Esophagus muscularis mucosa (tissue), 4 donors: Measurements from ENCODE around the gene UPK1B. TPM values are rescaled to one million over a fixed set of nuclear protein-coding genes. Genes with fewer than 3 reads are reported as not detected.

Experiments used
- DNase-seq: peaks from one replicate; pipeline ENCODE4 v3.0.0-alpha.2; 2017; ENCODE audit errors: extremely low spot score
- H3K27ac ChIP-seq, 4 donors: fragments of 200-600 bp; sonication (generic); replicated peaks in 1 of 4; 1 replicate in 3 of 4; 2 replicates in 1 of 4; pipeline ENCODE4 v1.5.1; 2016 to 2019; ENCODE audit warnings: mild to moderate bottlenecking in 1 of 4
- H3K27me3 ChIP-seq, 4 donors: fragments of 200-600 bp; sonication (generic); one replicate each; pipeline versions ENCODE4 v1.5.1 to v1.6.0; 2016 to 2019
- H3K36me3 ChIP-seq, 4 donors: fragments of 200-600 bp; sonication (generic); one replicate each; pipeline ENCODE4 v1.5.1; 2016 to 2019
- H3K4me1 ChIP-seq, 4 donors: fragments of 200-600 bp; sonication (generic); one replicate each; pipeline ENCODE4 v1.5.1; 2016 to 2019
- H3K4me3 ChIP-seq, 4 donors: fragments of 200-600 bp; sonication (generic); 1 replicate in 2 of 4; 2 replicates in 2 of 4; pipeline ENCODE4 v1.5.1; 2016 to 2019; ENCODE audit warnings: mild to moderate bottlenecking in 4 of 4, moderate library complexity in 1 of 4
- H3K9me3 ChIP-seq, 4 donors: fragments of 200-600 bp; sonication (generic); 1 replicate in 3 of 4; 2 replicates in 1 of 4; pipeline ENCODE4 v1.5.1; 2016 to 2019
- EP300 ChIP-seq: sonication (generic); formaldehyde crosslinking; IDR thresholded peaks from one replicate; pipeline ENCODE4 v1.6.1; 2017; ENCODE audit warnings: antibody characterized with exemption
- POLR2A ChIP-seq: fragments of 450-650 bp; IDR thresholded peaks from one replicate; pipeline ENCODE4 v1.6.1; 2017; ENCODE audit warnings: antibody characterized with exemption, moderate library complexity, mild to moderate bottlenecking, low read depth
- POLR2AphosphoS5 ChIP-seq, 2 donors: sonication (generic); formaldehyde crosslinking; IDR thresholded peaks; one replicate each; pipeline ENCODE4 v1.6.1; 2017; ENCODE audit warnings: antibody characterized with exemption in 2 of 2
- WGBS: methylation state at CpG from one replicate; pipeline ENCODE4 v1.1.5; 2018; 5-methylcytosine and 5-hydroxymethylcytosine counted together
- intact Hi-C: fragments of 100-400 bp; cut with DNase I; formaldehyde crosslinking; loops from one replicate; pipeline ENCODE4 v1.15.1; 2023
- total RNA-seq, 4 donors: library from RNA; depleted of rRNA; stranded (reverse); fragments of >200 nt; gene quantifications; one replicate each; pipeline versions ENCODE4 v1.1.0 to v1.2.1, GENCODE V29; 2016
- TF ChIP-seq, protein P1 (sequence below), 3 experiments: fragments of 200-600 bp in 2 of 3; fragments of 450-650 bp in 1 of 3; sonication (generic) in 2 of 3; IDR thresholded peaks; one replicate each; pipeline ENCODE4 v1.5.1; 2017 to 2019; ENCODE audit warnings: antibody characterized with exemption in 3 of 3, mild to moderate bottlenecking in 2 of 3, moderate library complexity in 1 of 3

UPK1B gene
- total RNA-seq, 4 donors from 2014 or later: not detected

DNA sequence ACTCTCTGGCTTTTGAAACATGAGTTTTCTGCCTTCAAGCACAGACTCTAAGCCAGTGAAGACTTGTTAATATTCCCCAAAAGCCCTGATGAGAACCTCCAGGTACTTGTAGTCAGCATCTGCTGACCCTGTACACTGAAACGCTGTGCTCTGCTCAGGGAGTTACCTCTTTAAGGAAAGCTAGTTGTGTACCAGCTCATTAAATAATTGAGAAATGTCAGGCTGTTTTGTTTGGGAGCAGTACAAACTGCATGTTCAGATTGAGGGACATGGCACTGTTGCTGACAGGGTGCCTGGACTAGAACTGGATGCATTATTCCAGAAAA is 21.7 kb downstream of the UPK1B start:
- 77% methylated on average over 1 of the region's 1 CpG for WGBS

GRCh38 chr3:119195911-119196310 is 22.5 kb downstream of the UPK1B start:
- H3K4me3 ChIP-seq: no peak overlapping the region
- H3K27me3 ChIP-seq: no peaks in the 10 kb centered on the region
- H3K9me3 ChIP-seq: no peaks in the 10 kb centered on the region
- TF ChIP-seq, protein P1, sequence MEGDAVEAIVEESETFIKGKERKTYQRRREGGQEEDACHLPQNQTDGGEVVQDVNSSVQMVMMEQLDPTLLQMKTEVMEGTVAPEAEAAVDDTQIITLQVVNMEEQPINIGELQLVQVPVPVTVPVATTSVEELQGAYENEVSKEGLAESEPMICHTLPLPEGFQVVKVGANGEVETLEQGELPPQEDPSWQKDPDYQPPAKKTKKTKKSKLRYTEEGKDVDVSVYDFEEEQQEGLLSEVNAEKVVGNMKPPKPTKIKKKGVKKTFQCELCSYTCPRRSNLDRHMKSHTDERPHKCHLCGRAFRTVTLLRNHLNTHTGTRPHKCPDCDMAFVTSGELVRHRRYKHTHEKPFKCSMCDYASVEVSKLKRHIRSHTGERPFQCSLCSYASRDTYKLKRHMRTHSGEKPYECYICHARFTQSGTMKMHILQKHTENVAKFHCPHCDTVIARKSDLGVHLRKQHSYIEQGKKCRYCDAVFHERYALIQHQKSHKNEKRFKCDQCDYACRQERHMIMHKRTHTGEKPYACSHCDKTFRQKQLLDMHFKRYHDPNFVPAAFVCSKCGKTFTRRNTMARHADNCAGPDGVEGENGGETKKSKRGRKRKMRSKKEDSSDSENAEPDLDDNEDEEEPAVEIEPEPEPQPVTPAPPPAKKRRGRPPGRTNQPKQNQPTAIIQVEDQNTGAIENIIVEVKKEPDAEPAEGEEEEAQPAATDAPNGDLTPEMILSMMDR (IDR thresholded peaks at IDR 0.05): no peak
- TF ChIP-seq EP300 (no peak), POLR2A (no peak), POLR2AphosphoS5 (IDR thresholded peaks at IDR 0.05) (no peak)
- H3K4me1 ChIP-seq: no peaks in the 10 kb centered on the region
- H3K36me3 ChIP-seq: no peaks in the 10 kb centered on the region
- peak; percentile 21 for DNase-seq
- H3K27ac ChIP-seq: no peak overlapping the region
- intact Hi-C loops: no loop called here
- WGBS: 73% methylated on average over 1 of the region's 1 CpG

More for the DNA sequence above, 21.7 kb downstream of the UPK1B start:
- Histone ChIP-seq H3K4me3 (no peak overlapping the region), H3K36me3 (no peaks in the 10 kb centered on the region), H3K27me3 (no peaks in the 10 kb centered on the region), H3K27ac (no peak overlapping the region), H3K9me3 (no peaks in the 10 kb centered on the region), H3K4me1 (no peaks in the 10 kb centered on the region)
- DNase-seq: peak; percentile 24
- TF ChIP-seq POLR2A (no peak), EP300 (no peak), POLR2AphosphoS5 (IDR thresholded peaks at IDR 0.05) (no peak)
- TF ChIP-seq, protein P1 (IDR thresholded peaks at IDR 0.05): no peak
- intact Hi-C loops: no loop called here

DNA sequence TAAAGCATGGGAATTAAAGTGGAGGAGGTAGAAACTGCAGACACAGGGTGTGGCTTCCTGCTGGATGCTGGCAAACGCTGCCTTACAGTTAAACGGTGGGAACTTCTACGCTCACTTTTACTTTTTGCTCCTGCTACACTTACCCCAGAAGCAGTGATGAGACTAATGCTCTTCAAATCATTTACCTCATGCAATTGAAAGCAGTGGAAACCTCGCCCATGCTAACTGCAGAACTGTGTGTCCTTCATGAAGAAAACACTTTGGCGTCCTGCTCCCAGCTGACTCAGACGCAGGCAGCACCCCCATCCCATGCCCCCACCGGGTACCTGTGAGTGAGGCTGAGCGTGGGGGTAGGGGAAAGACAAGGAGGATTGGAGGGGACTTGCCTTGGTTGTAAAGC is 31.8 kb downstream of the UPK1B start:
- intact Hi-C loops: no loop called here
- 52% methylated on average over 8 of the region's 8 CpGs for WGBS
- Histone ChIP-seq H3K27me3 (no peaks in the 10 kb centered on the region), H3K9me3 (no peaks in the 10 kb centered on the region), H3K36me3 (peaks cover 0 to 16% (median 12%) of the 10 kb centered on the region in 4 donors), H3K4me1 (peaks cover 0 to 4% (median 0%) of the 10 kb centered on the region in 4 donors), H3K27ac (no peak overlapping the region), H3K4me3 (no peak overlapping the region)
- TF ChIP-seq POLR2AphosphoS5 (IDR thresholded peaks at IDR 0.05): no peak
- no peak for TF ChIP-seq EP300
- TF ChIP-seq POLR2A: no peak
- TF ChIP-seq, protein P1 (IDR thresholded peaks at IDR 0.05): no peak
- no peak for DNase-seq

DNA sequence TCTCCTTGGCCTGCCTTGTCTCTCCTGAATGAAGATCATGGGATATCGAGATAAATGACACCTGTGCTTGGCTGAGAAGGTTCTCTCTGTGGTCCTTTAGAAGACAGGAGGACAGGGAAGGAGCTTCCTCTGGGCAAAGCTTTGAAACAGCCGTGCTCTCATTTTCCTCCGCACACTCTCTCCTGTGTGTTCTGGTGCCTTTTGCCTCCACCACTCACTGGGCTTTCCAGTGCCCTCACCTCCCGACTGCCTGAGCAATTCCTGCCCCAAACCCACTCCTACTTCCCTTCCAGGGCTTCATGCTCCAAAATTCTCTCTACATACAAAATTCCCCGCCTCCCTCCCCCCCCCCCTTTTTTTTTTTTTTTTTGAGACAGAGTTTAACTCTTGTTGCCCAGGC is 32.3 kb downstream of the UPK1B start:
- Histone ChIP-seq H3K27ac (no peak overlapping the region), H3K36me3 (peaks cover 0 to 18% (median 15%) of the 10 kb centered on the region in 4 donors), H3K4me1 (peaks cover 0 to 4% (median 0%) of the 10 kb centered on the region in 4 donors), H3K9me3 (no peaks in the 10 kb centered on the region), H3K4me3 (no peak overlapping the region), H3K27me3 (no peaks in the 10 kb centered on the region)
- WGBS: 74% methylated on average over 5 of the region's 5 CpGs
- intact Hi-C loops: no loop called here
- no peak for DNase-seq
- no peak for TF ChIP-seq POLR2A
- TF ChIP-seq, protein P1 (IDR thresholded peaks at IDR 0.05): no peak
- no peak for TF ChIP-seq POLR2AphosphoS5 (IDR thresholded peaks at IDR 0.05)
- no peak for TF ChIP-seq EP300
